ENCODE results near the gene SPATA31C2. TPM values are rescaled to one million over a fixed set of nuclear protein-coding genes. Genes with fewer than 3 reads are reported as not detected.

The SPATA31C2 gene
- total RNA-seq, 1 experiment from 2014 or later: not detected

DNA sequence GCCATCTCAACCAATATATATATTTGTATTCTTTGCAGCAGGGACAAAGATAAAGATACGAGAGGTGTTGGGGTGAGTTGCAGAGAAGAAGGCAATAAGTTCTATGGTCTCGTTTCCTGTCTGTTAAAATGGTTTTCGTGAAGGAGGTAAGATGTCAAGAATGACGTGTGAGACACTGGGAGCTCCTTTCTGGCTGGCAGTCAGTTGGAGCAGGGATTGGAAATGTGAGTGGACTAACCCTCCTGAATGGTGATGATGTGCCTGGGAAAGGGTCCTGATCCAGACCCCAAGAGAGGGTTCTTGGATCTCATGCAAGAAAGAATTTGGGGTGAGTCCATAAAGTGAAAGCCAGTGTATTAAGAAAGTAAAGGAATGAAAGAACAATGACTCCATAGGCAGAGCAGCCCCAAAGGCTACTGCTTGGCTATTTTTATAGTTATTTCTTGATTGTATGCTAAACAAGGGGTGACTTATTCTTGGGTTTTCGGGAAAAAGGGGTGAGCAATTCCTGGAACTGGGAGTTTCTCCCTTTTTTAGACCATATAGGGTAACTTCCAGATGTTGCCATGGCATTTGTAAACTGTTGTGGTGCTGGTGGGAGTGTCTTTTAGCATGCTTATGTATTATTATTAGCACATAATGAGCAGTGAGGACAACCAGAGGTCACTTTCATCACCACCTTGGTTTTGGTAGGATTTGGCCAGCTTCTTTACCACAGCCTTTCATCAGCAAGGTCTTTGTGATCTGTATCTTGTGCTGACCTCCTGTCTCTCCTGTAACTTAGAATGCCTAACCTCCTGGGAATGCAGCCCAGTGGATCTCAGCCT, 53.7 kb downstream of the SPATA31C2 start:
- DNase-seq (ENCODE audit: low read depth, low spot score): no peak
- in situ Hi-C loops (cut with HindIII; ENCODE audit: low pct_unique_long_range_greater_than_20kb, low sequenced_read_pairs): no loop called here

Other genes with a start within 250 kb of the SPATA31C2 start
- gene SPATA31C1, start 220.5 kb downstream of the SPATA31C2 start, total RNA-seq (2014; rRNA removed; shearing (Covaris generic)): not detected in 2 replicates
- gene CDK20, start 163.9 kb downstream of the SPATA31C2 start, total RNA-seq (2014; rRNA removed; shearing (Covaris generic)): 3.4 and 4.1 TPM in 2 replicates
- gene SPIN1, start 250.0 kb upstream of the SPATA31C2 start, total RNA-seq (2014; rRNA removed; shearing (Covaris generic)): 36.4 and 38.6 TPM in 2 replicates

Data from SK-MEL-5 (cell line).